SKM-1 (cell line): ENCODE results near the gene TRRAP.

Experiments used
- DNase-seq: peaks from one replicate; lab custom pipeline; 2025; ENCODE audit not compliant: unreplicated experiment; lab: John Stamatoyannopoulos, UW

Gene TRRAP

DNA sequence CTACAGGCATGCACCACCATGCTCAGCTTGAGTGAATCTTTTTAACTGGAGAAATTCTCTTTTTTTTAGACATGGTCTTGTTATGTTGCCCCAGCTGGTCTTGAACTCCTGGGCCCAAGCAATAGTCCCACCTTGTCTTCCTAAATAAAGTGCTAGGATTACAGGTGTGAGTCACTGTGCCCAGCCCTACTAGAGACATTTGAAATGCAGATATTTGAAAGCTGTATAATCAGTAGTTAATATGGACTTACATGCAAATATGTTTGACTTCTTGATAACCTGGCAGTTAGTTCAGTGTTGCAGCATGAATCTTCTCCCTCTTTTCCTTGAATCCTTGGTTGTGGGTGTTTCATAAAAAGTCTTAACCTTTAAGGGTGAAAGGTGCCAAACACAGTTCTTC, 8.7 kb downstream of the TRRAP start:
- no peak for DNase-seq

DNA sequence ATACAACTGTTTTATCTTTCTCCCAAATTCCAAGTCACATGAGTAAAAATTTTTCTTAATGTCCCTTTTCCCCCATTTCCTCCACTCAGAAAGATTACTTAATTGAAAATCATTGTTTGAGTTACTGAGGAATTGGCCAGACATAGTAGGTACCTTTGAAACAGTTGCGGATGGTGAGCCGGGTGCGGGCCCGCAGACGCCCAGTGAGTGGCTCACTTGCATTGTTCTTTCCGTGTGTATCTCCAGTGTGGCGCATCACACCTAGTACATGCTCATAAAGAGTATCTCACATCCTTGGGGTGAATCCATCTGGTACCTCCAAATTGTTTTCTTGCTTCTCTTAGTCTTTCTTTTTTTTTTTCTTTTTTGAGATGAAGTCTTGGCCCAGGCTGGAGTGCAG, 14.3 kb downstream of the TRRAP start:
- DNase-seq: no peak

DNA sequence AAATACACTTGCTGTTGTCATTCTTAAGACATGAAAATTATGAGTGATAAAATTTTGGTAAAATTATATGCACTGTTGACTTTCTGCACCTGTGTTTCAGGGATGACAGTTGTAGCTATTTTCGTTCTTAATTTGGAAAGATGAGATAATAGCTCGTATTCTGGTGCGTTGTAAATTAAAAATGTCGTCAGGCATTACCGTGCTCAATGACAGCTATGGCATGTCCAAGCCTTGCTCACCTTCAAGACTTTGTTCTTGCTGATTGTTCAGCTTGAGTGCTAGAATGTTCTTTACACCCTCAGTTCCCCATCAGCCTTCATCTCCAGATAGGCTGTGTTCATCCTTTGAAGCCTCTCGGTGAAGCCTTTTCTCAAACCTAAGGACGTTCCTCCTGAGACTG, 21.5 kb downstream of the TRRAP start:
- no peak for DNase-seq

DNA sequence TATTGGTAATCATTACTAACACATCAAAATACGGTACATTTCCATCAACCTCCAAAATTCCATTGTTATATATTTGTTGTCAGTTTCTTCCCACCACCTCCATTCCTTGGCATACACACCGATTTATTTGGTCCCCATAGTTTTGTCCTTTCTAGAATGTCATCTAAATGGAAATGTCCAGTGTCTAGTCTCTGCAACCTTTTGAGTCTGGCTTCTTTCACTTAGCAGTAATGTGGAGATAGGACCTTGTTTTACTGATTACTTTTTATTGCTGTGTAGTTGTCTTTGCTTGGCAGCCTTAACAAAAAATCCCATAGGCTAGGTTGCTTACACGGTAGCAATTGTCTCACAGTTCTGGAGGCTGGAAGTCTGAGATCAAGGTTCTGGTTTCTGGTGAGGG, 22.5 kb downstream of the TRRAP start:
- DNase-seq: no peak

DNA sequence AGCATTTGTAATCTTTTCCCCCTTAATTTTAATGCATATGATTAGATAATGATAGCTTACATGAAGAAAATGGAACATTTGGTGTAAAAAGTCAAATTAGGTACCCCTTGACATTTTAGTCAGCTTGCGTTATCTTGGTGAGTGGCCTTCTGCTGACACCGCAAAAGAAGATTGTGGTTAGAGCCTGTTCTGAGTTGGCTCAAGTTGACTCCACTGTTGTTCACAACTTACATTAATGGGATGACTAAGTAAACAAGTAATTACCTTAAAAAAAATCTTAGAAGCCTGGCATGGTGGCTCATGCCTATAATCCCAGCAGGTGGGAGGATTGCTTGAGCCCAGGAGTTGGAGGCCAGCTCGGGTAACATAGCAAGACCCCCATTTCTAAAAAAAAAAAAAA, 24.2 kb downstream of the TRRAP start:
- DNase-seq: no peak

DNA sequence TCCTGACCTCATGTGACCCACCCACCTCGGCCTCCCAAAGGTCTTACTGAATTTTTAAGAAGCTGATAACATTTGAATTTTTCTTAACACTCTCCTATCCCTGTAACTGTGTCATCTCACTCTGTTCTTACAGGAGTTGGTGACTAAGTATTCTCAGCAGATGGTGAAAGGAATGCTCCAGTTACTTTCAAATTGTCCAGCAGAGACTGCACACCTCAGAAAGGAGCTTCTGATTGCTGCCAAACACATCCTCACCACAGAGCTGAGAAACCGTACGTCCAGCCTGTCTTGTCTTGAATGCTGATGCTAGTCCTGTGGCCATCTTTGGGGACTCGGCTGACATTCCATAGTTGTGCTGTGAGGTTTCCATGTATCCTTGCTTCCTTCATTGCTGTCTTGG, 24.9 kb downstream of the TRRAP start:
- DNase-seq: no peak

DNA sequence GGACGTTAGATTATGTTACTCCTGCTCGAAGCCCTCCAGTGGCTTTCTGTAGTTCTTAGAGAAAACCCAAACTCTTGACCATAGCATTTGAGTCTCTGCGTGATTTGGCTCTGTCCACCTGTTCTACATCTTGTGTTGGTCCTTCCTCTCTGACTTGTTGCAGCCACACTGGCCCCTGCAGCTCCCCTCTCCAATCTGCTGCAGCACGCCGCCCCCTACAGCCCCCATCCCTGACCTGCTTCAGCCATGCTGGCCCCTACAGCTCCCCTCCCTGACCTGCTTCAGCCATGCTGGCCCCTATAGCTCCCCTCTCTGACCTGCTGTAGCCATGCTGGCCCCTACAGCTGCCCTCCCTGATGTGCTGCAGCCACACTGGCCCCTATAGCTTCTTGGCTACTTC, 29.2 kb downstream of the TRRAP start:
- no peak for DNase-seq

DNA sequence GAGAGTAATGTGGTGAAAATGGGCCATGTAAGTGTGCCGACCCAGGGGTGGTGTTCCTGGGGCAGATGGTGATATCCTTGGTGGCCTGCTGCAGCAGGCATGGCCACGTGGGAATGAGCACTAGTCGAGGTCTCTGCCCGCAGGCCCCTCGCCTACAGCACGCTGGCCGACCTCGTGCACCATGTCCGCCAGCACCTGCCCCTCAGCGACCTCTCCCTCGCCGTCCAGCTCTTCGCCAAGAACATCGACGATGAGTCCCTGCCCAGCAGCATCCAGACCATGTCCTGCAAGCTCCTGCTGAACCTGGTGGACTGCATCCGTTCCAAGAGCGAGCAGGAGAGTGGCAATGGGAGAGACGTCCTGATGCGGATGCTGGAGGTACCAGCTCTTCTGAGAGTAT, 30.3 kb downstream of the TRRAP start:
- no peak for DNase-seq

DNA sequence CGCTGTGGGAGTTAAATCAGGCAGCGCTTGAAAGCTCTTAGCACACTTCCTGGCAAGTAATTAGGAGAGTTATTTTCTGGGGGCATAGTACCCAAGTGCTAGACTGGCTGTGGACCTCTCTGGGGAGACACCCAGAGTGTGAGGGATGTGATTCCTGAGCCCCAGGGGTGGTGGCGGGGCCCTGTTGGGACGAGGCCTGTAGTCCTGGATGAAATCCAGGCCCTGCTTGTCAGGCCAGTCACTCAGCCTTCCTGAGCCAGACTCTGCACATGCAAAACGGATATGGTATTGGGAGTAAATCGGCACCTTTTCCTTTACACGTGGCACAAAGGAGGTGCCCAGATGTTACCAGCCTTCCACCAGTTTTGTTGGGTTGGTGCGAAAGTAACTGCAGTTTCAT, 31.2 kb downstream of the TRRAP start:
- no peak for DNase-seq

DNA sequence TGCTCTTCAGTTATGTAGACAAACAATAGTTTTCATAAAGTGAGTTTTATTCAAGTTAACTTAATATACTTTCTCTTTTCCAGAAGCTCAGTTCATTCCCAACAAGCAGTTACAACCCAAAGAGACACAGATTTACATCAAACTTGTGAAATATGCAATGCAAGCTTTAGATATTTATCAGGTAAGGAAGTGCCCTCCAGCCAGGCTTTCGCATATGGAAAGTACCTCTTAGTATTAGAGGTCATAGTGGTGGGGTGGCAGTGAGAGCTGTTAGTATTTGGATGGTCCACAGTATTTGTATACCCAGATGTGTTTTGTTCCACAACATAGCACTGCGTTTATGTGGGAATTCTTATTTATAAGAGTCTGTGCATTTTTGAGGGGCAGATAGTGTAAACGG, 32.1 kb downstream of the TRRAP start:
- no peak for DNase-seq

DNA sequence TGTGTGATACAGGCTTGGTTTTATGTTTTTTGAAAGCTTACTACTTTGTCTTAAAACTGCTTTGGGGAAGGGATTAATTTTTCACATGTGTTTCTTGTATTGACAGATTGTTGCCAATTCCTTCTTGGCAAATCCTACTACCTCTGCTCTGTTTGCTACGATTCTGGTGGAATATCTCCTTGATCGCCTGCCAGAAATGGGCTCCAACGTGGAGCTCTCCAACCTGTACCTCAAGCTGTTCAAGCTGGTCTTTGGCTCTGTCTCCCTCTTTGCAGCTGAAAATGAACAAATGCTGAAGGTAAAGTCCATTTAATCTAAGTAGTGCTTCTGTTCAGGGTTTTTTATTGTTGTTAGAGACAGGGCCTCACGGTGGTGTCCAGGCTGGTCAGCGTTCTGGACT, 33.6 kb downstream of the TRRAP start:
- no peak for DNase-seq

DNA sequence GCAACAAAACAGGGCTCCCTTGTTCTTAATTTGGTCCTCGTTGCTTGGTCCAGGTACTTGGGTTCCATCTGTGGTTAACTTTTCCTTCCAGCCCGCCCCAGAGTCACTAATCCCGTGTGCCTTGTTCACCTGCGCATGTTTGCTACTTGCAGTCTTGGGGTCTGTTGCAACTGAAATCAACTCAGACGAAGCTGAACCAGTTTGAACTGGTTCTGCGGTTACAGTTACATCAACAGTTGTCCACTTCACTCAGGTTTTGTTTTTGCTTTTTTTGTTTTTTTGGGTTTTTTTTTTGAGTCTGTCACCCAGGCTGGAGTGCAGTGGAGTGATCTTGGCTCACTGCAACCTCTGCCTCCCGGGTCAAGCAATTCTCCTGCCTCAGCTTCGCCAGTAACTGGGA, 34.7 kb downstream of the TRRAP start:
- no peak for DNase-seq

DNA sequence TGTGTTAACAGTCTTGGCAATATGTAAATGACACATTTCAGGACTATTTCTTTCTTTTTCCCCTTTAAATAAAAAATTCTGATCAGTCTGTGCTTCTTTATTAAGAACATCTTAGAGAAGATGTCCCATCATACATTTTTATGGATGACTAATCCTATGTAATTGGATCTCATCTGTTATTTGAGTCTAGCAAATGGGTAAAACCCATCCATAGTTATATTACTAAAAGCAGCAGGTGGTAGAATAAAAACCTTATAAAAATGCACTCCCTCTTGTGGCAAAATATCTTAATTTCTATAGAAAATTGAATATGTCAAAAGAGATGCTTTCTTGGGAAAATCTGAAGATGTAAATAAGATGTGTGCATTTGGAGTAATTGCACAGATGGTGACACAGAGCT, 35.3 kb downstream of the TRRAP start:
- DNase-seq: no peak

DNA sequence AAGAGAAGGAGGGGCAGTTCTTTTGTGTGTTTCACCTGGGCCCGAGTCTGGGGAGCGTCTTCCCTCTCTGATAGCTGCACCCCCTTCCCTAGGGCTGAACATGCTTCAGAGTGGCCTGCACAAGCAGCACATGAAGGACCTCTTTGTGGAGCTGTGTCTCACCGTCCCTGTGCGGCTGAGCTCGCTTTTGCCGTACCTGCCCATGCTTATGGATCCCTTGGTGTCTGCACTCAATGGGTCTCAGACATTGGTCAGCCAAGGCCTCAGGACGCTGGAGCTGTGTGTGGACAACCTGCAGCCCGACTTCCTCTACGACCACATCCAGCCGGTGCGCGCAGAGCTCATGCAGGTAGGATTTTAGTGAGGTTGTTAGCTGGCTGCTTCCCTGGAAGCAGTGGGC, 39.0 kb downstream of the TRRAP start:
- DNase-seq: no peak

DNA sequence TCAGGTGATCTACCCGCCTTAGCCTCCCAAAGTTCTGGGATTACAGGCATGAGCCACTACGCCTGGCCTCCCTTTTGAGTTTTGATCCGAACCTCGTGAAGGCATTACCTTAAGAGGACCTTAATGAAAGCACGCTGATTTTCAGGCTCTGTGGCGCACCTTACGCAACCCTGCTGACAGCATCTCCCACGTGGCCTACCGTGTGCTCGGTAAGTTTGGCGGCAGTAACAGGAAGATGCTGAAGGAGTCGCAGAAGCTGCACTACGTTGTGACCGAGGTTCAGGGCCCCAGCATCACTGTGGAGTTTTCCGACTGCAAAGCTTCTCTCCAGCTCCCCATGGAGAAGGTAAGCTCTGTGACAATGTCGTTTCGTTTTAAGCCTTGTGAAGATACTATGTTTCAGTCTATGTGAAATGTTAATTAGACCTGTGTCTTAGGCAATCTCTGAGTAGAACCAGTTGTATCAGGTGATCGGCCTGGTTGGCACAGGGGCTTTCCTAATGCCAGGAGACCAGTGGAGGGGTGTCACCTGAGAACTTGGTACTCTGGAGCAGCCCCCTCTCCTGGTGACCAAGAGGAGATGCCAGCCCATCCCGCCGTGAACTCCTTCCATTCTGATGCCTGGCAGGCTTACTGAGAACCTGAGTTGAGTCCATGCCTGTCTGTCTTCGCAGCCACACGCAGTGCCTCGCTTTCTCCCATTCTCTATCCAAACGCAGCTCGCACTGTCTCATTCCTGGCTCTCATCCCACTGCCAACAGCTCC, 43.5 kb downstream of the TRRAP start:
- DNase-seq: no peak

DNA sequence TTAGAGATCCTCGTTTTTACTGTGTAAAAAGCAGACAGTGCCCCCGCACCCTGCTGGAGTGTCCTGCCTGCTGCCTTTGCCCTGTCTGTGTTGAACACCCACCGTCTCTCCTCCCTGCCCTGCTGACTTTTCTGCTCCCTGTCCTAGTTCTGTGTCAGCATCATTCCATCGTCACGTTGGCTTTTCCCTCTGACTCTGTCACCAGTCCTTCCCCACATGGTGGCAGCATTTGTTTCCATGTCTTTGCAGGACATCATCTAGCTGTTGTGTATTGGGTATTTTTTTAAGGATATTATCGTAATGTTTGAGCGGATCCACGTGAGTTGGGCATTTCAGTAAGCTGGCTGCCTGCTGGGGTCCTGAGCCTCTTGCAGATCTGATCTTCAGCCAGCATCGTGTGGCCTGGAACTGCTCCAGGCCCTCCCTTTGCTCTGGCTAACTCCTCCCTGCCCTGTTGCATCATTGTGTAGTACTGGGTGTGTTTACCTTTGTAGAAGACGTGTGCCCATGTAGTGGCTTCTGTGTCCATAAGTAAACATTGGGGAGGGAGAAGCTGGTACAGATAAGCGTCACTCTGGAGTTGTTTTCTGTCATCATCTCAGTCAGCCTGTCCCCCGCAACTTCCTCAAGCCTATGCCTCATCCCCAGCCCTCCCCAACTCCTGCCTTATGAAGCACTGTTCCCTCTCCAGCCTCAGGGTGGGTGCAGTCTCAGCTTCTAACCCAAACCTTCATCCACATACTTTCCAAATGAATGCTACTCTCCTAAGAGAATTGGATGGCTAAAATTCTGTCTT, 44.3 kb downstream of the TRRAP start:
- no peak for DNase-seq

DNA sequence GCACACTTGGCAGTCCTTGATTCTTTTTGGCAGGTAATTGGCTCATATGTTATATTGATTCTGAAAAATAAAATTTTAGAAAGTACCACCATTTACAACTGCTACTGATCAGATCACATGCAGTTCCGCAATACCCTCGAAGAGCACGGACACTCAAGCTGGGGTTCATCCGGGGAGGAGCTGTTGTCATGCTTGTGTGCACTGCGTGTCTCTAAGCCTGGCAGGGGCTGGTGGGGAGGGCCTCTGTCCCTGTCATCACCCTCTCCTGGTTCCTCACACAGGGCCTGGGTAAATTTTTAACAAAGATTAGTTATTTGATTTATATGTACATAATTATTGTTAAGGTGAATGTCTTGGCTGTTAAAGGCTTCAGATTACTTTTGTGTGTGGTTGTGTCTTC, 45.2 kb downstream of the TRRAP start:
- DNase-seq: no peak

DNA sequence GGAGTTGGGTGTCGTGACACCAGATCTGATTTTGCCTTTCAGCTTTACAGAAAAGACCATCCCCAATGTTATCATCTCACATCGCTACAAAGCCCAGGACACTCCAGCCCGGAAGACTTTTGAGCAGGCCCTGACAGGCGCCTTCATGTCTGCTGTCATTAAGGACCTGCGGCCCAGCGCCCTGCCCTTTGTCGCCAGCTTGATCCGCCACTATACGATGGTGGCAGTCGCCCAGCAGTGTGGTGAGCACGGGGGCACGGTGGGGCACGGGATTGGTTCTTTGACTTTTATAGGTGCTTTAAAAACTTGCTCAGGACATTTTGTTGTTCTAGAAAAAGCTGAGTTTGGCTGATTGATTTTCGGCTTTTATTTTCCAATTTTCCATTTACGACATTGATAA, 48.8 kb downstream of the TRRAP start:
- no peak for DNase-seq

DNA sequence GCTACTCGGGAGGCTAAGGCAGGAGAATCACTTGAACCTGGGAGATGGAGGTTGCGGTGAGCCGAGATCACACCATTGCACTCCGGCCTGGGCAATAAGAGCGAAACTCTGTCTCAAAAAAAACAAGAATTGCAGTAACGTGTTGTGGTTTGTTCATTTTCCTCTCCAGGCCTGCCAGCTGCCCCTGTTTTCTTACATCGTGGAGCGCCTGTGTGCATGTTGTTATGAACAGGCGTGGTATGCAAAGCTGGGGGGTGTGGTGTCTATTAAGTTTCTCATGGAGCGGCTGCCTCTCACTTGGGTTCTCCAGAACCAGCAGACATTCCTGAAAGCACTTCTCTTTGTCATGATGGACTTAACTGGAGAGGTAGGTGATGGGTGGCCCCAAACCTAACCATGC, 52.1 kb downstream of the TRRAP start:
- DNase-seq: no peak

DNA sequence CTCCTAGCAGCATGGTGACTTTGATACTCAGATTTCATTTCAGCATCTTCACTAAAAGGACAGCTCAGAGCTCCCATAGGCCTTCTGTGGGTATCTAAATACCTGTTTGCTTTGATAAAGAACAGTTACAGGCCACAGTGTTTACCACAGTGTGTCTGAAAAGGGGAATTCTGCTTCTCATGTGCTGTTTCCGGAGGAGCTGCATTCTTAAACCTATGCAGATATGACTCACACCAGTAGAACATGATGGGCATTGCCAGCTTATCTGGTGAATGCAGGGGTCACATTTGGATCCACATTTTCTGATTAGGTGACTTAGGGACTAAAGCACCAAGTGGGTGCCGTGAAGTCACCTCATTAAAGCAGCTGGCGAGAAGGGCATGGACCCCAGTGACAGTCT, 52.6 kb downstream of the TRRAP start:
- DNase-seq: no peak

DNA sequence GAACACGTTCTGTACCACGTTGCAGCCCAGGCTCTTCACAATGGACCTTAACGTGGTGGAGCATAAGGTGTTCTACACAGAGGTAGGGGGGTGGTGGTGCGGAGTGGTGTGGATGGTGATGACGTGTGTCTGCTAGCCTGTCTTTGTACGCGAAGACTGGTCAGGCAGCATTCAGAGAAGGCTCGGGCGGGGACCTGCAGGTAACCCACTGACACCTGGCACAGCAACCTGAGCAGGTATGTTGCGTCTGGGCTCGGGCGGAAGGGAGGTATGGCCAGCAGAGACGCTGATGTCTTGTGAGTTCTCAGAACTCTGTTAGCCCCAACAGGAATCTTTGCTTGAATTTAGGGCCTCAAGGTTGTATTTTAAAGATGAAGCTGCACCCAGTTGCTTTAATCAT, 55.0 kb downstream of the TRRAP start:
- DNase-seq: no peak

DNA sequence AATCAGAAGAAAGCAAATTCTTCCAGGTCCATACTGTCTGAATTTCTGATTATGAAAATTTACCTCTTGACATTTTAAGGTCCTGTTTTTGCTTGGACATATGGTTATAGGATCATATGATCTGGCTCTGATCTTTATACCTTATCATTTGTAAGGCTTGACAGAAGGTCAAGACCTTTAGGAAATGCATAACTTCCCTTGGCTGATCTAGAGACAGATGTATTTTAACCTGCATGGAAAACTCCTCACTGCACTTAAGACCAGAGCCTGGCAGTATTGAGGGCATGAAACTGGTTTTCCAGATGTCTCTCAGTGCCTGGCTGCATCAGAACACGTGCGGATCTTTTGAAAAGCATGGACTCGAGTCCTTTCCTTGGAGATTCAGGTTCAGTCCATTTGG, 55.9 kb downstream of the TRRAP start:
- DNase-seq: no peak

DNA sequence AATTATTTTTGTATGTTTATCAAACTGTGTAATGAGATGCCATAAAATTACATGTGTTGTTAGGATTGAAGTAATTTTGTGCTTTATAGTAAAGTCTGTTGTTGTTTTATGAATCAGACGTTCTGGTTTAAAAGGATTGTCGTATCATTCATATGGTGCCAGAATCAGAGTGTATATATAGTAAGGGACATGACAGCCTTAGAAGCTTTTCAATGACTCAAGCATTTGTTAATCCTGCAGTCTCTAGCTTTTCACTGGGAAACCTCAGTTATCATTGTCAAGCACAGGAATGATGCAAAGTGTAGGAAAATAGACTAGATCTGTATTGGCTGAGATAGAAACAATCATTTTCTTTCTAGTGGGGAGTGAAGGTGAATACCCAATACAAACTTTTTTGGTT, 57.5 kb downstream of the TRRAP start:
- no peak for DNase-seq
